GM21529 (cell line): ENCODE results near the gene FOXC2.

Source experiments
- ATAC-seq: cut with Tn5 transposase; IDR thresholded peaks from one replicate; pipeline ENCODE4 v1.9.1; 2021; ENCODE audit not compliant: unreplicated experiment

FOXC2 gene

GRCh38 chr16:86566601-86566965 is at the start of gene FOXC2:
TSS of gene FOXC2 (plus strand) at chr16:86566829. CDS start at chr16:86567336, 507 bp downstream.
- no peak for ATAC-seq

- ATAC-seq, result no peak
These were observed 49.6 kb upstream of the FOXC2 start for GRCh38 chr16:86517033-86517432.

- no peak for ATAC-seq
These were observed 48.9 kb upstream of the FOXC2 start for GRCh38 chr16:86517652-86518258.

GRCh38 chr16:86519007-86519648 is 47.5 kb upstream of the FOXC2 start:
- no peak for ATAC-seq

DNA sequence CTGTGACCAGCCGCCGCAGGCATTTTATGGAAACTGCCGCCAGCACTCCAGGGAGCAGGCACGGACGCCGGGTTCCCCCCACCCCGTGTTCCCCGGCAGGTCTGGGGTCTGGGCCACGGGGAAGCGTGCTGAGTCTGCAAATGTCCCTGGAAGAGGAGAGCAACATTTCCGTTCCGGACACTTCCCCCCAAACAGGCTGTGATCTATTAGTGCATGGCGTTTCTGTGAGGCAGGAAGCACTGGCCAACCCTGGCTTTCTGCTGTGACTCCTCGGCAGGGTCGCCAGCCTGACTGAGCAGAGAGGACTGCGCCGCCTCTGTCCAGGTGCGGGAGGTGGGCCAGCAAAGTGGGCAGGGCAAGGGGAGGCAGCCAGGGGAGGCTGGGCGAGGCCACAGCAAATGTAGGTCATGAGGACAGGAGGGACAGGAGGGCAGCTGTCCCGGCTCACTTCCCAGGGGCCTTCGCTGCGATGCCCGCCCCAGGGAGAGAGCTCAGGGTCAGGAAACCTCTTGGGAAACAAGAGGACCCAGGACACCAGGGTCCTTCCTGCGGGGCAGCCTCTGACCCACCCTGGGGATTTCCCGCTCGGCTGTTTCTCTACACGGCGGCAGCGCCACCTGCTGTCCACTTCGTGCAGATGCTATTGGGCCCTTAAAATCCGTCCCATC is 46.8 kb upstream of the FOXC2 start:
- no peak for ATAC-seq

DNA sequence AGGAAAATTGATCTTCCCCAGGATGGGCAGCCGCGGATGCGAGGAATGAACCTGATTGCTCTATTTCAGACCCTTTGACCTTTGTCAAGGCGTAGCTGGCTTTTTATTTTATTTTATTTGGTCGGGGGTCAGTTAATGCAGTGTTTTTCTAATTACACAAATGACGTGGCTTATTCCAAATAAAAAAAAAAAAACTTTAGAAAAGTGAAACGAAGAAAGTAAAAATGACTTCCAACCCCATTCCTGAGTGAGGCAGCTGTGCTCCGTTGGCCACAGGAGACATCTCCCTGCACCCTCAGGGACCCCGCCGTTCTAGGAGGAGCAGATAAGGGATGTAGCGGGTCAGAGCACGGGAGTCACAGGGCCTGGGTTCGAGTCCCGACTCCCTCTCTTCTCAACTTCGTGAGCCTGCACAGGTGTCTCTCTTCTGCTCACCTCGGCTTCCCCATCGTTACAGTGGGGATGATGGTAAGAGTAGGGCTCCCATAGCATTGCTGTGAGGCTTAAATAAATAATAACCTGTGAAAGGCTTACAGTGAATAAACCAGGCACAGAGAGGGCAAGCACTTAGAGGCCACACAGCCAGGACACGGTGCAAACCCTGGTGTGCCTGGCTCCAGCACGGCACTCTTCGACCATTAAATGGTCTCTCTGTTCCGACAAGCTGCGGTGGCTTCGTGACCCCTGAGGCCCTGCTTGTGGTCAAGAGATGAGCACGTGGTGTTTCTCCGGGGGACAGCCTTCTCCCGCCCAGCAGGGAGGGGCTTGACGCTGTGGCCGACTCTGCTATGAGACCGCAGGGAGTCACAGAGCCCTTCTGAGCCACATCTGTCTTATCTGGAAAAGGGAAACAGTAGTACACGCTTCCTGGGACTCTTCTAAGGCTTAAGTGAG is 46.1 kb upstream of the FOXC2 start:
- ATAC-seq, result no peak

GRCh38 chr16:86521236-86522197 is 45.1 kb upstream of the FOXC2 start:
- ATAC-seq, result no peak

GRCh38 chr16:86522634-86523033 is 44.0 kb upstream of the FOXC2 start:
- no peak for ATAC-seq

- ATAC-seq, result no peak
These were observed 43.4 kb upstream of the FOXC2 start for GRCh38 chr16:86523166-86523740.

- no peak for ATAC-seq
These were observed 42.6 kb upstream of the FOXC2 start for GRCh38 chr16:86524029-86524428.

DNA sequence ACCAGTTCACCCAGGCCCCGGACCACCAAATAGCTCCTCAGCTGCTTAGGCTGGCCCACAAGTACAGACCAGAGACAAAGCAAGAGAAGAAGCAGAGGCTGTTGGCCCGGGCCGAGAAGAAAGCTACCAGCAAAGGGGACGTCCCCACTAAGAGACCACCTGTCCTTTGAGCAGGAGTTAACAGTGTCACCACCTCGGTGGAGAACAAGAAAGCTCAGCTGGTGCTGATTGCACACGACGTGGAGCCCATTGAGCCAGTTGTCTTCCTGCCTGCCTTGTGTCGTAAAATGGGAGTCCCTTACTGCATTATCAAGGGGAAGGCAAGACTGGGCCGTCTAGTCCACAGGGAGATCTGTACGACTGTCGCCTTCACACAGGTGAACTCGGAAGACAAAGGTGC is 40.9 kb upstream of the FOXC2 start:
- ATAC-seq, result no peak

GRCh38 chr16:86527366-86527765 is 39.3 kb upstream of the FOXC2 start:
- no peak for ATAC-seq

- ATAC-seq, result no peak
These were observed 38.3 kb upstream of the FOXC2 start for GRCh38 chr16:86528061-86528929.

DNA sequence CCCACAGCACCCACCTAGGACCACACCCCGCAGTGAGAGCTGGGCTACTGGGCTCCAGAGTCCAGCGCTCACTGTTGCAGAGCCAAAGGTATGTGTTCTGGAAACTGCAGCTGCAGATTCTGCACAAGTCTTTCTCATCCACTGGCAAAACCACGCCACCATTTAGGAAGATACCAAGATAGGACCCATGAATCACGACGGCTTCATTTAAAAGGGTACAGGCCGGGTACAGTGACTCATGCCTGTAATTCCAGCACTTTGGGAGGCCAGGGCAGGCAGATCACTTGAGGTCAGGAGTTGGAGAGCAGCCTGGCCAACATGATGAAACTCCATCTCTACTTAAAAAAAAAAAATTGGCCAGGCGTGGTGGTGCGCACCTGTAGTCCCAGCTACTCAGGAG is 37.5 kb upstream of the FOXC2 start:
- no peak for ATAC-seq

DNA sequence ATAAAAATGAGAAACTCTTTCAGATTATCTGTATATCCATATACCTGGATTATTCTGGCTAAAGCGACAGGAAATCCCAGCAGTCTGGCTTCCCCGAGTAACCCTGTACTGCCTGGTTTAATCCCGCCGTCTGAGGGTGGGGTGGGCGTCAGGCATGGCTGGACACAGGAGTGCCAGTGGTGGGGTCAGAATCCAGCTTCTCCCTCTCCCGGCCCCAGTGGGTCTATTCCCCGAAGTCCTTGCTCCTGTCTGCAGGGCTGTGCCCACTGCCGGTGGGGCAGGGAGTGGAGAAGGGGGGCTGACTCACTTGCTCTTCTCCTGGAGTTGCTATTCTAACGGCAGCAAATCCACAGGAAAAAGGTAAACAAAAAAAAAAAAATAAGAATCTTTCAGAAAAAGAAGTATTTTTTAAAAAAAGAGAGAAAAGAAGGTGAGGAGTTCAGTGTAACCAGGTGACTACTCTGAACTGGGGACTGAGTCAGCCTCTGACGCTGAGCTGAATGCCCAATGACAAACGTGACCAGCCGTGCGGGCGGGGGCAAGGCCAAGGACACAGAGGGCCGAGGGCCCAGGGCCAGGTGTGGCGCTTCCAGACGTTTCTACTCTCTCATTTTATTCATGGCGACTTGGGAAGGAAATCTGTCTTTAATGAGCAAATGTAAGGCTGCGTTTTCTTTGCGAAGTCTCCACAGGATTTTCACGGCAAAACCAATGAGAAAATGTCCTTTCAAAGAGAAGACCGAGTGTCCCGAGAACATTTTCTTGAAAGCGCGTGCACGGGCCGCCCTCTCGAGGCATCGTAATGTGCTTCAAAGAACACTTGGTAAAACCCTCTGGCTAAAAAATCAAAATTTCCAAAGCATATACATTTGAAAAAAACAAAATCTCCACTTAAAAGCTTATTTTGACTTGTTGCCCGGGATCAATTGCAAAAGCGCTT is 36.1 kb upstream of the FOXC2 start:
- ATAC-seq, result no peak

GRCh38 chr16:86531191-86531545 is 35.5 kb upstream of the FOXC2 start:
- no peak for ATAC-seq

- no peak for ATAC-seq
These were observed 34.7 kb upstream of the FOXC2 start for GRCh38 chr16:86531641-86532525.
